IMR-90 (cell line): ENCODE results near the gene CROCC2. TPM values are rescaled to one million over a fixed set of nuclear protein-coding genes. Genes with fewer than 3 reads are reported as not detected.

ENCODE experiments used
- ATAC-seq: fragments of 200-7000 bp; cut with Tn5 transposase; 2 replicates; pipeline ENCODE4 v1.9.1; 2020; ENCODE audit warnings: low read depth, mild to moderate bottlenecking, moderate library complexity
- BruUV-seq: library from RNA; stranded (reverse); fragments of 400-500 nt; replicated peaks from 2 replicates; lab custom pipeline; 2021; lab: Mats Ljungman, UMichigan
- CTCF ChIA-PET: fragments of 300-600 bp; formaldehyde crosslinking; extraction: SDS; loops from one replicate; lab custom pipeline; 2021; ENCODE audit warnings: antibody characterized with exemption; lab: Yijun Ruan, JAX
- POLR2A ChIA-PET: fragments of 300-600 bp; sonication (Branson Sonifier 250); formaldehyde crosslinking; loops from one replicate; lab custom pipeline; 2022; ENCODE audit warnings: antibody characterized with exemption; ENCODE audit not compliant: unreplicated experiment; lab: Charles Lee
- DNase-seq: peaks from one replicate; pipeline ENCODE4 v3.0.0; 2013
- H2AFZ ChIP-seq: replicated peaks from 2 replicates; pipeline ENCODE3; 2013; ENCODE audit warnings: low read length, mild to moderate bottlenecking; ENCODE audit not compliant: poor library complexity
- H2AK5ac ChIP-seq: 2 replicates; pipeline ENCODE4 v1.6.1; 2013; ENCODE audit warnings: low read depth, low read length, inconsistent platforms
- H2AK9ac ChIP-seq: replicated peaks from 2 replicates; pipeline ENCODE3; 2013; ENCODE audit warnings: mild to moderate bottlenecking, low read depth, low read length, moderate library complexity; ENCODE audit not compliant: poor library complexity
- H2BK120ac ChIP-seq: 2 replicates; pipeline ENCODE4 v1.6.1; 2013; ENCODE audit warnings: low read depth, low read length, inconsistent platforms
- H2BK15ac ChIP-seq: 3 replicates; pipeline ENCODE4 v1.6.1; 2013; ENCODE audit warnings: low read depth, low read length, inconsistent platforms
- H2BK20ac ChIP-seq: 2 replicates; pipeline ENCODE4 v1.6.1; 2013; ENCODE audit warnings: low read depth, mild to moderate bottlenecking, inconsistent platforms, low read length, moderate library complexity
- H2BK5ac ChIP-seq: 2 replicates; pipeline ENCODE4 v1.6.1; 2013; ENCODE audit warnings: mild to moderate bottlenecking, low read depth, low read length, inconsistent platforms; ENCODE audit not compliant: poor library complexity, severe bottlenecking
- H3K14ac ChIP-seq: replicated peaks from 2 replicates; pipeline ENCODE4 v1.6.1; 2013; ENCODE audit warnings: low read depth, low read length, inconsistent platforms
- H3K18ac ChIP-seq: 2 replicates; pipeline ENCODE4 v1.6.1; 2013; ENCODE audit warnings: low read depth, low read length, control low read depth
- H3K23ac ChIP-seq: 2 replicates; pipeline ENCODE4 v1.6.1; 2013; ENCODE audit warnings: low read depth, low read length, inconsistent platforms
- H3K27ac ChIP-seq: 2 replicates; pipeline ENCODE4 v1.5.1; 2013; ENCODE audit warnings: mild to moderate bottlenecking, control low read depth, low read length; ENCODE audit not compliant: insufficient read depth
- H3K27me3 ChIP-seq: 2 replicates; pipeline ENCODE4 v1.6.1; 2013; ENCODE audit warnings: low read length; ENCODE audit not compliant: control insufficient read depth, insufficient read depth
- H3K36me3 ChIP-seq: 2 replicates; pipeline ENCODE4 v1.6.1; 2013; ENCODE audit warnings: low read length, mixed read lengths; ENCODE audit not compliant: control insufficient read depth, insufficient read depth
- H3K4ac ChIP-seq: 2 replicates; pipeline ENCODE4 v1.6.1; 2013; ENCODE audit warnings: low read depth, low read length, inconsistent platforms
- H3K4me1 ChIP-seq: 2 replicates; pipeline ENCODE4 v1.6.1; 2013; ENCODE audit warnings: low read length, mixed read lengths; ENCODE audit not compliant: control insufficient read depth, insufficient read depth
- H3K4me2 ChIP-seq: 2 replicates; pipeline ENCODE4 v1.6.1; 2013; ENCODE audit warnings: low read depth, mild to moderate bottlenecking, control low read depth, low read length, moderate library complexity
- H3K4me3 ChIP-seq: 2 replicates; pipeline ENCODE4 v1.5.1; 2013; ENCODE audit warnings: low read depth, mild to moderate bottlenecking, control low read depth, low read length, moderate library complexity; ENCODE audit not compliant: insufficient read depth
- H3K56ac ChIP-seq: 2 replicates; pipeline ENCODE4 v1.6.1; 2013; ENCODE audit warnings: low read length, inconsistent platforms; ENCODE audit not compliant: insufficient read depth; ENCODE audit errors: extremely low read depth
- H3K79me1 ChIP-seq, 2 experiments: 2 replicates each; pipeline ENCODE4 v1.6.1; 2013; ENCODE audit warnings: low read length in 2 of 2, inconsistent platforms in 1 of 2, low read depth in 1 of 2
- H3K9ac ChIP-seq: 2 replicates; pipeline ENCODE4 v1.6.1; 2013; ENCODE audit warnings: low read depth, low read length, control low read depth
- H3K9me1 ChIP-seq: 2 replicates; pipeline ENCODE4 v1.6.1; 2013; ENCODE audit warnings: low read length, inconsistent platforms; ENCODE audit not compliant: insufficient read depth
- H3K9me3 ChIP-seq: 2 replicates; pipeline ENCODE4 v1.6.1; 2013; ENCODE audit warnings: low read length; ENCODE audit not compliant: control insufficient read depth, insufficient read depth
- H4K20me1 ChIP-seq: 2 replicates; pipeline ENCODE4 v1.6.1; 2013; ENCODE audit warnings: low read length, inconsistent platforms; ENCODE audit not compliant: insufficient read depth
- H4K5ac ChIP-seq: 2 replicates; pipeline ENCODE4 v1.6.1; 2013; ENCODE audit warnings: mild to moderate bottlenecking, low read depth, low read length, control low read depth
- H4K8ac ChIP-seq, 2 experiments: 2 replicates each; pipeline ENCODE4 v1.6.1; 2013; ENCODE audit warnings: low read depth in 2 of 2, low read length in 2 of 2, control low read depth in 1 of 2, inconsistent platforms in 1 of 2
- H4K91ac ChIP-seq: 2 replicates; pipeline ENCODE4 v1.6.1; 2013; ENCODE audit warnings: low read depth, low read length, inconsistent platforms; ENCODE audit not compliant: insufficient read depth
- CEBPB ChIP-seq: IDR thresholded peaks from 2 replicates; pipeline ENCODE4 v1.6.1; 2012; ENCODE audit warnings: low read depth, low read length, improper control_type of control experiment
- CHD1 ChIP-seq: IDR thresholded peaks from 2 replicates; pipeline ENCODE4 v1.6.1; 2012; ENCODE audit warnings: low read depth, low read length, improper control_type of control experiment
- MAFK ChIP-seq: IDR thresholded peaks from 2 replicates; pipeline ENCODE4 v1.6.1; 2012; ENCODE audit warnings: low read depth, low read length, improper control_type of control experiment
- MAZ ChIP-seq: IDR thresholded peaks from 2 replicates; pipeline ENCODE4 v1.6.1; 2012; ENCODE audit warnings: low read depth, mild to moderate bottlenecking, low read length, improper control_type of control experiment, moderate library complexity, borderline replicate concordance
- MXI1 ChIP-seq: IDR thresholded peaks from 2 replicates; pipeline ENCODE4 v1.6.1; 2012; ENCODE audit warnings: low read depth, mild to moderate bottlenecking, low read length, moderate library complexity, borderline replicate concordance
- NFE2L2 ChIP-seq: fragments of 150-350 bp; IDR thresholded peaks from 2 replicates; pipeline ENCODE4 v1.6.1; 2016; ENCODE audit warnings: low read depth, mild to moderate bottlenecking, low read length
- POLR2A ChIP-seq: IDR thresholded peaks from 2 replicates; pipeline ENCODE4 v1.6.1; 2012; ENCODE audit warnings: mild to moderate bottlenecking, low read depth, low read length
- RAD21 ChIP-seq: IDR thresholded peaks from 2 replicates; pipeline ENCODE4 v1.6.1; 2012; ENCODE audit warnings: low read length, improper control_type of control experiment
- RCOR1 ChIP-seq: IDR thresholded peaks from 2 replicates; pipeline ENCODE4 v1.6.1; 2012; ENCODE audit warnings: mild to moderate bottlenecking, low read length, improper control_type of control experiment; ENCODE audit not compliant: insufficient replicate concordance
- RFX5 ChIP-seq: IDR thresholded peaks from 2 replicates; pipeline ENCODE4 v1.8.0; 2012; ENCODE audit warnings: low read depth, mild to moderate bottlenecking, low read length, moderate library complexity
- SMC3 ChIP-seq: fragments of 150-350 bp; IDR thresholded peaks from 2 replicates; pipeline ENCODE4 v1.6.1; 2016; ENCODE audit warnings: low read depth, mild to moderate bottlenecking, antibody characterized with exemption, low read length, moderate library complexity
- WGBS, 2 experiments: methylation state at CpG; one replicate each; pipeline versions ENCODE4 v1.1.5 to v1.1.7; 2013; ENCODE audit warnings: missing lambda C conversion rate in 2 of 2; ENCODE audit not compliant: insufficient read length in 1 of 2; ENCODE audit errors: extremely low coverage in 2 of 2; 5-methylcytosine and 5-hydroxymethylcytosine counted together
- dilution Hi-C: fragments of 300-500 bp; cut with HindIII; formaldehyde crosslinking; loops from one replicate; pipeline ENCODE4 v1.14.3; 2018; ENCODE audit warnings: low sequenced_read_pairs; ENCODE audit not compliant: unreplicated experiment
- in situ Hi-C: fragments of 300-500 bp; cut with MboI; formaldehyde crosslinking; loops from 3 replicates; pipeline ENCODE4 v1.14.3; 2019; ENCODE audit warnings: low sequenced_read_pairs, inconsistent platforms, mixed read lengths
- intact Hi-C: fragments of 100-400 bp; cut with micrococcal nuclease; formaldehyde crosslinking; loops from 2 replicates; pipeline ENCODE4 v1.10.0; 2022
- polyA plus RNA-seq, 3 experiments: library from polyadenylated mRNA; depleted of rRNA; stranded (reverse); fragments of >200 nt; gene quantifications; 2 replicates each; pipeline ENCODE4 v1.2.3, GENCODE V29; 2012; ENCODE audit warnings: low replicate concordance in 1 of 3
- total RNA-seq: library from RNA; depleted of rRNA; stranded (reverse); fragments of >200 nt; gene quantifications from 2 replicates; pipeline ENCODE4 v1.2.3, GENCODE V29; 2012
- TF ChIP-seq, protein P1 (sequence below): fragments of 150-350 bp; IDR thresholded peaks from 2 replicates; pipeline ENCODE4 v1.6.1; 2017; ENCODE audit warnings: mild to moderate bottlenecking, antibody characterized with exemption, low read length, low read depth
- TF ChIP-seq, protein P2 (sequence below): conservative IDR thresholded peaks from 2 replicates; pipeline ENCODE4 v1.5.1; 2012; ENCODE audit warnings: mild to moderate bottlenecking, low read depth, low read length, improper control_type of control experiment
- TF ChIP-seq, protein P3 (sequence below): fragments of 150-350 bp; IDR thresholded peaks from 2 replicates; pipeline ENCODE4 v1.6.1; 2016; ENCODE audit warnings: low read depth, mild to moderate bottlenecking, low read length, moderate library complexity, borderline replicate concordance

The CROCC2 gene
- total and polyA plus RNA-seq, 2 of the 4 experiments (the other 2 are of a cell fraction): not detected

DNA sequence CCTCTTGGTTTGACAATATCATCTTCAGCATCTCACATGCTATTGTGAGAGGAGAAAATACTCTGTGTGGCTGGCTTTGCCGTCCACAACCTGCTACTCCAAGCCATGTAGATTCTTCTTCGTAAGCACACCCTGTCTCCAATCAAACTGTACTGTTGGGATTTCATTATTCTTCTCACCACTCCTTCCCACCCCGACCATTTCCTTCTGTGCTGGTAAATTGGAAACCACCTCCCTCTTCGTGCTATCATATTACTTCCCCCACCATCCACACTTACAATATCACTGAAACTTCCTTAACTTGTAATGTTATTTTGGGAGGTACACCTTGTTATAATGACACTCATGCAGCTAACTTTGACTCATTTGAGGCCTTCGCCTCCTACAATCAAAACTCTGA lies 40.7 kb upstream of the CROCC2 start:
- no CpG with 5 or more reads among the region's 5 CpGs for WGBS, 2 experiments
- H2AK9ac ChIP-seq: no peak overlapping the region
- H2BK5ac ChIP-seq: no peak overlapping the region
- no peaks in the 10 kb centered on the region for H3K79me1 ChIP-seq
- ATAC-seq (no peak), DNase-seq (no peak)
- POLR2A ChIA-PET: no interaction called here
- intact Hi-C loops: no loop called here
- H4K20me1 ChIP-seq: no peaks in the 10 kb centered on the region
- in situ Hi-C loops: loop anchor here (25.0 kb wide), 1 partner anchor 797 kb away; no protein-coding TSS in a partner anchor
- H3K4me2 ChIP-seq: no peak overlapping the region
- BruUV-seq: no TSS peak
- no peaks in the 10 kb centered on the region; the same call in 1 of the 2 replicates for H3K4me1 ChIP-seq
- H3K23ac ChIP-seq: no peak overlapping the region
- H3K27ac ChIP-seq: no peak overlapping the region
- H3K18ac ChIP-seq: no peak overlapping the region
- H3K4ac ChIP-seq: no peak overlapping the region
- no peak overlapping the region for H3K9ac ChIP-seq
- no peaks in the 10 kb centered on the region for H3K9me3 ChIP-seq
- H3K27me3 ChIP-seq: peaks cover 51% of the 10 kb centered on the region
- H4K5ac ChIP-seq: no peak overlapping the region
- CTCF ChIA-PET: interaction anchor here (0.6 to 0.7 kb wide), 2 partner anchors 202 to 704 kb away, joined by 3 to 4 read pairs; no protein-coding TSS in a partner anchor
- H3K36me3 ChIP-seq: no peaks in the 10 kb centered on the region
- TF ChIP-seq RFX5 (no peak), MXI1 (no peak), MAFK (no peak), CEBPB (no peak), CHD1 (no peak), NFE2L2 (no peak), RCOR1 (no peak), SMC3 (no peak), MAZ (no peak), POLR2A (no peak), RAD21 (no peak)
- TF ChIP-seq, protein P1, sequence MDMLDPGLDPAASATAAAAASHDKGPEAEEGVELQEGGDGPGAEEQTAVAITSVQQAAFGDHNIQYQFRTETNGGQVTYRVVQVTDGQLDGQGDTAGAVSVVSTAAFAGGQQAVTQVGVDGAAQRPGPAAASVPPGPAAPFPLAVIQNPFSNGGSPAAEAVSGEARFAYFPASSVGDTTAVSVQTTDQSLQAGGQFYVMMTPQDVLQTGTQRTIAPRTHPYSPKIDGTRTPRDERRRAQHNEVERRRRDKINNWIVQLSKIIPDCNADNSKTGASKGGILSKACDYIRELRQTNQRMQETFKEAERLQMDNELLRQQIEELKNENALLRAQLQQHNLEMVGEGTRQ: no peak
- TF ChIP-seq, protein P2, sequence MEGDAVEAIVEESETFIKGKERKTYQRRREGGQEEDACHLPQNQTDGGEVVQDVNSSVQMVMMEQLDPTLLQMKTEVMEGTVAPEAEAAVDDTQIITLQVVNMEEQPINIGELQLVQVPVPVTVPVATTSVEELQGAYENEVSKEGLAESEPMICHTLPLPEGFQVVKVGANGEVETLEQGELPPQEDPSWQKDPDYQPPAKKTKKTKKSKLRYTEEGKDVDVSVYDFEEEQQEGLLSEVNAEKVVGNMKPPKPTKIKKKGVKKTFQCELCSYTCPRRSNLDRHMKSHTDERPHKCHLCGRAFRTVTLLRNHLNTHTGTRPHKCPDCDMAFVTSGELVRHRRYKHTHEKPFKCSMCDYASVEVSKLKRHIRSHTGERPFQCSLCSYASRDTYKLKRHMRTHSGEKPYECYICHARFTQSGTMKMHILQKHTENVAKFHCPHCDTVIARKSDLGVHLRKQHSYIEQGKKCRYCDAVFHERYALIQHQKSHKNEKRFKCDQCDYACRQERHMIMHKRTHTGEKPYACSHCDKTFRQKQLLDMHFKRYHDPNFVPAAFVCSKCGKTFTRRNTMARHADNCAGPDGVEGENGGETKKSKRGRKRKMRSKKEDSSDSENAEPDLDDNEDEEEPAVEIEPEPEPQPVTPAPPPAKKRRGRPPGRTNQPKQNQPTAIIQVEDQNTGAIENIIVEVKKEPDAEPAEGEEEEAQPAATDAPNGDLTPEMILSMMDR: no peak
- TF ChIP-seq, protein P3, sequence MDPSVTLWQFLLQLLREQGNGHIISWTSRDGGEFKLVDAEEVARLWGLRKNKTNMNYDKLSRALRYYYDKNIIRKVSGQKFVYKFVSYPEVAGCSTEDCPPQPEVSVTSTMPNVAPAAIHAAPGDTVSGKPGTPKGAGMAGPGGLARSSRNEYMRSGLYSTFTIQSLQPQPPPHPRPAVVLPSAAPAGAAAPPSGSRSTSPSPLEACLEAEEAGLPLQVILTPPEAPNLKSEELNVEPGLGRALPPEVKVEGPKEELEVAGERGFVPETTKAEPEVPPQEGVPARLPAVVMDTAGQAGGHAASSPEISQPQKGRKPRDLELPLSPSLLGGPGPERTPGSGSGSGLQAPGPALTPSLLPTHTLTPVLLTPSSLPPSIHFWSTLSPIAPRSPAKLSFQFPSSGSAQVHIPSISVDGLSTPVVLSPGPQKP: no peak
- H2BK15ac ChIP-seq: no peak overlapping the region
- no peak overlapping the region for H4K8ac ChIP-seq
- H4K91ac ChIP-seq: no peak overlapping the region
- H2AFZ ChIP-seq: no peak overlapping the region
- H3K56ac ChIP-seq: no peak overlapping the region
- H2BK20ac ChIP-seq: no peak overlapping the region
- no peak overlapping the region for H3K14ac ChIP-seq
- no peak overlapping the region for H2BK120ac ChIP-seq
- H2AK5ac ChIP-seq: no peak overlapping the region
- H3K9me1 ChIP-seq: no peaks in the 10 kb centered on the region
- H3K4me3 ChIP-seq: no peak overlapping the region
- dilution Hi-C loops: no loop called here
